HG03095 (cell line): ENCODE measurements around the gene FOXL2NB.

Source experiments
- ATAC-seq: cut with Tn5 transposase; IDR thresholded peaks from one replicate; pipeline ENCODE4 v1.9.1; 2021; ENCODE audit warnings: moderate library complexity; ENCODE audit not compliant: unreplicated experiment

The FOXL2NB gene

GRCh38 chr3:138987181-138987580 lies 40.2 kb downstream of the FOXL2NB start:
- ATAC-seq: no peak

GRCh38 chr3:138995706-138996105 lies 48.7 kb downstream of the FOXL2NB start:
- no peak for ATAC-seq
